HepG2 (cell line): ENCODE results near the gene UNC50. TPM values are rescaled to one million over a fixed set of nuclear protein-coding genes. Genes with fewer than 3 reads are reported as not detected.
A peak's percentile ranks its signal among the peaks of the same experiment; 100 is the strongest.

Source experiments
- FIP1L1 ChIP-seq: fragments of 200-400 bp; formaldehyde crosslinking; IDR thresholded peaks from 2 replicates; pipeline ENCODE4 v1.6.1; 2018; ENCODE audit warnings: low read depth, mild to moderate bottlenecking, low read length, moderate library complexity, borderline replicate concordance; ENCODE audit not compliant: insufficient read depth
- GATAD1 ChIP-seq: IDR thresholded peaks from 2 replicates; pipeline ENCODE4 v1.6.1; 2016; ENCODE audit warnings: missing genetic modification reagents, missing compliant biosample characterization
- IRF9 ChIP-seq: sonication (generic); formaldehyde crosslinking; IDR thresholded peaks from 2 replicates; pipeline ENCODE4 v1.8.0; 2022; ENCODE audit warnings: missing genetic modification reagents, mild to moderate bottlenecking, borderline replicate concordance
- LRRFIP1 ChIP-seq: sonication (generic); formaldehyde crosslinking; conservative IDR thresholded peaks from 2 replicates; pipeline ENCODE4 v1.4.0; 2020; ENCODE audit warnings: missing genetic modification reagents
- NBN ChIP-seq: fragments of 450-650 bp; conservative IDR thresholded peaks from 2 replicates; pipeline ENCODE4 v1.6.1; 2017
- ZBTB39 ChIP-seq: sonication (generic); formaldehyde crosslinking; IDR thresholded peaks from 2 replicates; pipeline ENCODE4 v1.5.0; 2020; ENCODE audit warnings: missing genetic modification reagents
- ZBTB4 ChIP-seq: sonication (generic); formaldehyde crosslinking; IDR thresholded peaks from 2 replicates; pipeline ENCODE4 v1.4.0; 2020; ENCODE audit warnings: missing genetic modification reagents, mild to moderate bottlenecking, borderline replicate concordance
- ZNF296 ChIP-seq: sonication (generic); formaldehyde crosslinking; conservative IDR thresholded peaks from 2 replicates; pipeline ENCODE4 v1.5.0; 2020; ENCODE audit warnings: mild to moderate bottlenecking, missing genetic modification reagents
- ZNF367 ChIP-seq: sonication (generic); formaldehyde crosslinking; IDR thresholded peaks from 2 replicates; pipeline ENCODE4 v1.4.0; 2020; ENCODE audit warnings: missing genetic modification reagents, borderline replicate concordance
- ZNF570 ChIP-seq: sonication (generic); formaldehyde crosslinking; IDR thresholded peaks from 2 replicates; pipeline ENCODE4 v1.4.0; 2020; ENCODE audit warnings: mild to moderate bottlenecking, missing genetic modification reagents, borderline replicate concordance
- ZNF878 ChIP-seq: sonication (generic); formaldehyde crosslinking; IDR thresholded peaks from 2 replicates; pipeline ENCODE4 v1.8.1; 2023; ENCODE audit warnings: mild to moderate bottlenecking, missing genetic modification reagents, moderate library complexity
- ZSCAN31 ChIP-seq: sonication (generic); formaldehyde crosslinking; IDR thresholded peaks from 2 replicates; pipeline ENCODE4 v1.5.0; 2020; ENCODE audit warnings: low read depth, mild to moderate bottlenecking, missing genetic modification reagents
- polyA plus RNA-seq, 8 experiments: library from polyadenylated mRNA; depleted of rRNA in 3 of 8; stranded (reverse) in 7 of 8; unstranded in 1 of 8; fragments of >200 nt; fragmentation: Illumina TruSeq in 4 of 8; extraction: Trizol in 4 of 8; gene quantifications; 2 replicates each; pipeline versions ENCODE4 v1.2.1 to v1.2.3, GENCODE V29; 2011 to 2016; ENCODE audit warnings: low read depth in 4 of 8, missing spikeins in 1 of 8, mixed read lengths in 1 of 8; ENCODE audit not compliant: insufficient read depth in 1 of 8
- total RNA-seq, 5 experiments: library from RNA; depleted of rRNA; stranded (reverse); fragments of >200 nt; fragmentation: Illumina TruSeq; extraction: Trizol; gene quantifications; 2 replicates each; pipeline ENCODE4 v1.2.3, GENCODE V29; 2016; ENCODE audit warnings: low read depth in 1 of 5
- TF ChIP-seq, protein P1 (sequence below), 2 experiments: sonication (generic) in 1 of 2; formaldehyde crosslinking in 1 of 2; IDR thresholded peaks; 2 replicates each; pipeline versions ENCODE4 v1.5.1 to v1.6.1; 2011 to 2020; ENCODE audit warnings: borderline replicate concordance in 1 of 2, low read depth in 1 of 2, low read length in 1 of 2, mild to moderate bottlenecking in 1 of 2, missing genetic modification reagents in 1 of 2, moderate library complexity in 1 of 2
- TF ChIP-seq, protein P2 (sequence below): IDR thresholded peaks from 2 replicates; pipeline ENCODE4 v1.6.1; 2016; ENCODE audit warnings: low read depth, borderline replicate concordance

The UNC50 gene
- total and polyA plus RNA-seq, 2 of the 13 experiments (the other 11 are each of a cell fraction or from before 2014, with no cell fraction given): 92.6 to 95.6 TPM

- TF ChIP-seq, protein P1, sequence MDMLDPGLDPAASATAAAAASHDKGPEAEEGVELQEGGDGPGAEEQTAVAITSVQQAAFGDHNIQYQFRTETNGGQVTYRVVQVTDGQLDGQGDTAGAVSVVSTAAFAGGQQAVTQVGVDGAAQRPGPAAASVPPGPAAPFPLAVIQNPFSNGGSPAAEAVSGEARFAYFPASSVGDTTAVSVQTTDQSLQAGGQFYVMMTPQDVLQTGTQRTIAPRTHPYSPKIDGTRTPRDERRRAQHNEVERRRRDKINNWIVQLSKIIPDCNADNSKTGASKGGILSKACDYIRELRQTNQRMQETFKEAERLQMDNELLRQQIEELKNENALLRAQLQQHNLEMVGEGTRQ (IDR thresholded peaks at IDR 0.05; ENCODE audit: low read depth, low read length): no peak
- TF ChIP-seq, protein P1 (CRISPR knock-in tag; IDR thresholded peaks at IDR 0.05; ENCODE audit: borderline replicate concordance): no peak
- TF ChIP-seq FIP1L1 (no peak), ZNF367 (no peak), IRF9 (CRISPR knock-in tag) (no peak), NBN (no peak), ZBTB4 (CRISPR knock-in tag) (no peak), ZSCAN31 (CRISPR knock-in tag) (no peak), ZNF296 (0 out of 2 replicates have a peak, but pooled peaks have one; percentile 5), ZNF878 (CRISPR knock-in tag) (0 out of 2 replicates have a peak, but pooled peaks have one; percentile 24), ZBTB39 (CRISPR knock-in tag) (0 out of 2 replicates have a peak, but pooled peaks have one; percentile 4), ZNF570 (CRISPR knock-in tag) (0 out of 2 replicates have a peak, but pooled peaks have one; percentile 3), GATAD1 (CRISPR knock-in tag) (no peak), LRRFIP1 (CRISPR knock-in tag) (0 out of 2 replicates have a peak, but pooled peaks have one; percentile 18)
- TF ChIP-seq, protein P2, sequence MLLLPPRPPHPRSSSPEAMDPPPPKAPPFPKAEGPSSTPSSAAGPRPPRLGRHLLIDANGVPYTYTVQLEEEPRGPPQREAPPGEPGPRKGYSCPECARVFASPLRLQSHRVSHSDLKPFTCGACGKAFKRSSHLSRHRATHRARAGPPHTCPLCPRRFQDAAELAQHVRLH (CRISPR knock-in tag): no peak
Observed at GRCh38 chr2:98607741-98608115, 661 bp upstream of the UNC50 start (continued).
